ENCODE results near the gene MED9.

The MED9 gene

DNA sequence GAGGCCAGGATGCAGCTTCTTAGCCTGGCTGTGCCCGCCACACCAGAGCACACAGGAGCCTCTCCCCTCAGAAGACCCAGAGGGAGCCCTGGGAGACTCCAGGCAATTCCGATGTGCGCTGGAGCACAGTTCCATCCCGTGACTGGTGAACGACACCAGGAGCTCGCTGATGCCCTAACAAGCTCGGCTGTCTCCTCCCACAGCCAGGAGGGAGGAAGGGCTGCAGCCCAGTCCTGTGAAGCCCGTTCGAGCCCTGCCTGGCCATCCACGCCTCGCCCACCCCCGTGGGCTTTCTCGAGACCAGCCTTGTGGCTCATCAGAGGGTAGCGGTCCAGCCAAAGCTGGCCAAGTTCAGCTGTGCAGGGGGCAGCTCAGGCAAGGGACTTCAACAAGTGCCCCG lies 41.2 kb downstream of the MED9 start:
- peak in 1 of 3 experiments; percentile 23 for DNase-seq

DNA sequence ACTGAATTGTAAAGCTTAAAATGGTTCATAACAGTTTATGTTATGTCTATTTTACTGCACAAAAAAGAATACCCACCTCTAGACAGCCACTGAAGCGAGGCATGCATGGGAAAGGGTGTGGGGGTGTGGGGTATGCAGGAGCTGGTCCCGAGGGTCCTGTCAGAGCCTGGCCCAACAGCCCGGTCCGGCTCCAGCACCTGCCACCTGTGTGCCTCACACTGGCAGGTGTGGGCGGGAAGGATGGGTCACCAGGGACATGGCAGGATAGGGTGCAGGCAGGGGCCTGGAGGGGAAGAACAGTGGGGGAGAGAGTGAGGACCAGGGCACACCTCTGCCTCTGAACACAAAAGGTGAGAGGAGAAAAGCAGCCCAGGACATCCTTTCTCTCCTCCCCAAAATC lies 42.2 kb downstream of the MED9 start:
- DNase-seq: no peak

DNA sequence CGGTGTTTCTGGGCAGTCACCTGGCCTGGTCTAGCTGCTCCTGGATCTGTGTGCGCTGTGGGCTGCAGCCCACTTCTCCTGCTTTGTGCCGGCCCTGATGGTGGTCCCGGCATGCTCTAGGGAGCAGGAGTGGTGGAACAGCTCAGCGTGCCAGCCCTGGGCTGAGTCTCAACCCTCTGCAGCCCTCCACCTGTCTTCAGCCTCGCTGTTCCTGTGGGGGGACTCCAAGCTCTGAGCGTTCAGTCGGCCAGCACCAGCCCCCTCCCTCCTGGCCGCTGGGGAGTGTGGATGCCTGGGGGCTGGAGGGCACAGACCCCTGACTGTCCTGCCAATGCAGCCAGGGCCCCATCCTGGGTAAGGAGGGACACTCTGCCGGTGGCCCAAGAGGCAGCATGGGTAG lies 43.1 kb downstream of the MED9 start:
- no peak for DNase-seq

GRCh38 chr17:17520599-17521232 lies 43.9 kb downstream of the MED9 start:
- no peak for DNase-seq

DNA sequence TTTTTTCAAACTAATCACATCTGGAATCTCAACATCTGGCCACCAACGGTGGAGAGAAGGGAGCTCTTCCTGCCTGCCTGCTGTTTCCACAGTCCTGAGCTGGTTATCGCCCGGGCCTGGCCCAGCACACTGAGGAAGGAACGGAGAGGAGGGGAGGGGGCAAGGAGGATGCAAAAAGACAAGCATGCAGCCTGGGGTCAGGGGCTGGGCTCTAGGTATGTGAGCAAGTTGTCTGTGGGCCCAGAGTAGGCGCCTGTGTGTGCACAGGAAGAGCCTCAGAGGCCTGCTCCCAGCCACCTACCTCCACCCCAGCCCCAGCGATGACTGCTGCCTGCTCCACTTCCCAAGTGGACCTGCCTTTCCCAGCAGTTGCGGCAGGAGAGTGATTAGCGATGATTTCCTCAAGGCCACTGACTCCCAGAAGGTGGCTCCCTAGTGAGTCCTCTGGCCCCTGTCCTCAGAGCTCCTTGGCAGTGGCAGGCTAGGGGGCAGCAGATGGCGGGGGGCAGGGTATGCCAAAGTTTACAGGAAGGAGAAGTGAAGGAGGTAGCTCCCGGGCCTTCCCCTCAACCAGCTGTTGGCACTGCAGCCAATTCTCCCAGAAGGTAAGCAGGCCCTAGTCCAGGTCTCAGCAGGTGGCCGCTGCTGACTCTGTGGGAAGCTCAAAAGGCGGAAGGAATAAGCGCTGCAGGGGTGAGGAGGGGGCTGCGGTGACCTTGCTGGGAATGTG lies 46.4 kb downstream of the MED9 start:
- peak in 2 of 3 experiments; percentile 17 to 55 for DNase-seq

- no peak for DNase-seq
These were observed 47.1 kb downstream of the MED9 start for GRCh38 chr17:17523731-17524490.

- no peak for DNase-seq
These were observed 48.5 kb downstream of the MED9 start for GRCh38 chr17:17525311-17525710.

DNA sequence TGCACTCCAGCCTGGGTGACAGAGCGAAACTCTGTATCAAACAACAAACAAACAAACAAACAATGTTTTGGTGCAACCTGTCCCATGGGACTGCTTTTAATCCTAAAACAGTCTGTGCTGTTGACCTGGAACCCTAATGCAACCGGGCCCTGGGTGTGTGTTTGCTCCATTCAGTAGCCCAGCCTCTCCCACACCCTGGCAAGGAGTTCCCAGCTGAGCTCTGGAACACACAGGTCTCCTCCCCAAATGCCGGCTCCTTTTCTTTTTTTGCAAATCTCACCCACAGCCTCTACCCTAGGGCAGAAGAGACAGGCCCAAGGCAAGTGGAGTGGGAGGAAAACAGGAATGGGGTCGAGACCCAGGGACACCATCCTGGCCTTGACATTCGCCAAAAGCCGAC lies 49.2 kb downstream of the MED9 start:
- no peak for DNase-seq

DNA sequence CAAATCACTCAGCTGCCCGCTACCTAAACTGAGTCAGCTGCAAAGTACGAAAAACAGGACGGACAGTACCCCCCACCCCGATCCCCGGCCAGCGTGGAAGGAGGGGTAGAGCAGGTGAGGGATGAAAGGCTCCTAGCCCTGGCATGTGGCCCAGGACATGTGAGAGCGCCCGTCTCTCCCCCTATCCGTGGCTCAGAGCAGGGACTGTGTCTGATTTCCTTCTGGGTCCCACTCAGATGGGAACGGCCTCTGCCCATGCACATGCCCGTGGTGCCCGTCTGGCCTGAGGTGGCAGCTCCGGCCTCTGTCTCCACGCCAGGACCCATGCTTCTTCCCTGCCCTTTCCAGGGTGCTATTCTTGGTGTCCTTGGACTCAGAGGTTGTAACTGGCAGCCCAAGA lies 49.6 kb downstream of the MED9 start:
- DNase-seq: no peak

DNA sequence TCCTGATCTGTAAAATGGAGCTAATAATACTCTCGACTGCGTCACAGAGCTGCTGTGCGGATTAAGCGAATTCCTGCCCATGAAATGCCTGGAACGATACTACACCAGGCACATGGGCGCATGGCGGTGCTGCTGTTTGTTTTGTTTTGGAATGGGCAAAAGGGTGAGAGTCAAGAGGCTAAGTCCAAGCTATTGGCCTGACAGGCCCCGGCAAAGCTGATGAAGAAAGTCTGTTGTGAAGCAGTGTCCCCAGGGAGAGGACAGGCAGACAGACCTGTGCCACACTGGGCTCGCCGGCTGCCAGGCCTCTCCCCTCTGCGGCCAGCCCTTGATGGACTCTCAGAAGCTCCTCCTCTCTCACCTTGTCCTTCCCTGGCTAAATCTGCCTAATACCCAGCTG lies 50.7 kb downstream of the MED9 start:
- no peak for DNase-seq

- DNase-seq: no peak
These were observed 51.2 kb downstream of the MED9 start for GRCh38 chr17:17527956-17528500.

DNA sequence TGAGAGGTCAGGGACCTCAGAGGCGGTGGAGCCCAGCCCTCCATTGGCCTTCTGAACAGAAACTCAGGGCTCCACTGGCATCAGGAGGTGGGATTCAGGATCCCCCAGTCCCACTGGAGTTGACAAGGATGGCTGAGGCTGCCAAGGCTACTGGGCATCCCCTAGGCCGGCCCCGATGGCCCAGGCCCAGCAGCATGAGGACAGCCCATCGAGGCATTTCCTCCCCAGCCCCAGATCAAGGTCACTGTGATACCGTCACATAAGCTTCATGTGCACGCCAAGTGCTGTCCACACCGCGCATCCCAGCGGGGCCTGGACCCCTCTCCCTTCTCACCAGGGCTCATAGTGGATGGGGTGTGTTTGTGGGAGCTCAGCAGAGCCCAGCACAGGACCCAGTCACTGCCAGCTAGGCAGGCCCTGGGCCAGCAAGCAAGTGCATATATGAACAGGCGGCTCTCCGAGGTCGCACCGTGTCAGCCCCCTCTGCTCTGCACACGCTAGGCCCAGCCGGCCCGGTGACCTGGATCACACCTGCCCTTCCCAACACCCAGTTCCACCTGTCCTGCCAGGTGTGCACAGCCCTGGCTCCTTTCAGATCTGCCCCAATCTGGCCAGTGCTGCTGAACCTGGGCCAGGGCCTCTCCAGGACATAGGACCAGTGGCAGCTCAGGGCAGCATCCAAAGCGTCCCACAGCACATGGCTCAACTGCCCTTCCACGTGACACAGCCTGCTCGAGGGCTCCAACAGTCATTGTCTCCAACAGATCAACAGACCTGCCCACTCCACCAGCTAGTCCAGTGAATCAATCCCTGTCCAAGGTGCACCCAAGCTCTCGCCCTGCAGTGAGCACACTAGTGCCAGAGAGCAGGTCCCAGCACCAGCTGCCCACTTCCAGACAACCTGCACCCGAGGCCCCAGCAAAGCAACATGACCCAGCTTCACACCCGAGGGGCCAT lies 52.2 kb downstream of the MED9 start:
- DNase-seq: peak in 1 of 3 experiments; percentile 1

- DNase-seq: peak in 2 of 3 experiments; percentile 31 to 68
These were observed 54.4 kb downstream of the MED9 start for GRCh38 chr17:17531156-17531555.

GRCh38 chr17:17532991-17533390 lies 56.2 kb downstream of the MED9 start:
- no peak for DNase-seq

DNA sequence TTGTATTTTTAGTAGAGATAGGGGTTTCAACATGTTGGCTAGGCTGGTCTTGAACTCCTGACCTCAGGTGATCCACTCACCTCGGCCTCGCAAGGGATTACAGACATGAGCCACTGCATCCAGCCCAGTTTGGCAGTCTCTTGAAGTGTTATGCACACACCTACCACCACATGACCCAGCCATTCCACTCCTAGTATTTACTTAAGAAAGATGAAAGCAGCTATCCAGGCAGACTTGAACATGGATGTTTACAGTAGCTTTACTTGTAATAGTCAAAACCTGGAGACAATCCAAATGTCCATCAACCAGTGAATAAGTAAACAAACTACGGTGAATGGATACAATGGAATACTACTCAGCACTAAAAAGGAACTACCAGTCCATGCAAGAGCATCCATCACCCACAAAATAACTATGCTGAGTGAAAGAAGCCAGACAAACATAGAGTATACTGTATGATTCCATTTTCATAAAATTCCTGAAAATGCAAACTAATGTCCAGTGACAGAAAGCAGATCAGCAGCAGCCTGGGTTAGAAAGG lies 57.2 kb downstream of the MED9 start:
- DNase-seq: peak in 2 of 3 experiments; percentile 13 to 27

- peak in 1 of 3 experiments; percentile 2 for DNase-seq
These were observed 59.2 kb downstream of the MED9 start for GRCh38 chr17:17535957-17536356.

- DNase-seq: peak in 1 of 3 experiments; percentile 4
These were observed 59.9 kb downstream of the MED9 start for GRCh38 chr17:17536702-17537101.

DNA sequence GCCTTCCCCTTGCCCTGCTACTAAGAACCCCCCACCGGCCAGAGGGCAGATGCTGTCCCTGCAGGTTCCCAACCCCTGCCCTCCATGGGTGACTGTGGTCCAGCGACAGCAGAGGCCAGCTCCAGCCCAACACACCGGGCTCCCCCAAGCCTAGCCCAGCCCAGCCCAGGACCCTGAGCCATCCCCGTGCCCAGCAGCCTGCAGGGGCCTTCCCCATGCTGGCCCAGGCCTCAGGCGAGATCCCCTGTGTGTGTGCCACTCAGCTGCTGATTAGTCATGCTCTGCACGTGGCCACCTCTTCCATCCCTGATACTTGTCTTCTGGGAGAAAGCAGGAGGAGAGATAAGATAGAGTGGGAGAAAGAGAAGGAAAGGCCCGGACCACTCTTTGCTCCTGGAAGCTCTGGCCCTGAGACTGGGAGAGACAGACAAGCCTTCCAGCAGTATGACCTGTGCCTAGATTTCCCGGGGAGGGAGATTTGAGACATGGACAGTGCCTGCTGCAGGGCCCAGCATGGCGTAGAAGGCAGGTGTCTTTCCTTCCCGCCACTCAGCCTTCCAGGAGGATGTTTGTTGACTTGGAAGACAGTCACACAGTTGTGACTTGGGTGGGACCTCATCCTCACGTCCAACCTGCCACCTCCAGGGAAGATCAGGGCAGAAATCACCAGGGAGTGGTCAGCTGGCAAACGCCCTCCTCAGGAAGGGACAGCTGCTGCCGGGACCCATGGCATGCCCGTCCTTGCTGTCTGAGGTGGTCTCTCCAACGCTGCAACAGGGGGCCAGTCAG lies 60.7 kb downstream of the MED9 start:
- peak in 1 of 3 experiments; percentile 11 for DNase-seq

- DNase-seq: peak; percentile 66 to 93 (median 69)
These were observed 61.9 kb downstream of the MED9 start for GRCh38 chr17:17538417-17539391.

DNA sequence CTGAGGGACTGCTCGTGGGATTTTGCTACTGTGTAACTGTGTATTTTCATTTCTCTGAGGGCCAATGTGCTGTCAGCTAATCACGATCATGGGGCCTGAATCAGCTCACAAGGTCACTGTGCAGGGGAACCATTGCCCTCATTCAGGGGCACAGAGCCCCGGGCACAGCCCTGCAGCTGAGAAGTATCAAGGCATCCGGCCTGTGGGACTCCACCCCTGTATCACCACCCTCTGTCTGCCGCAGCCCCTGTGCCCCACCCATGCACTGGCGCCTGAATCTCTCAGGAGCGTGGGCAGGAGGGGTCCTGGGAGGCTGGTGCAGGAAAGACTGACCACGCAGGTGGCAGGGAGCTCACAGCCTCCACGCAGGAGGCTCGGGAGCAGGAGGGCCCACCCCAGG lies 62.8 kb downstream of the MED9 start:
- no peak for DNase-seq
